Endothelial cell of umbilical vein (primary cell): ENCODE measurements around the gene CAPN12. TPM values are rescaled to one million over a fixed set of nuclear protein-coding genes. Genes with fewer than 3 reads are reported as not detected.
A peak's percentile ranks its signal among the peaks of the same experiment; 100 is the strongest.

Experiments
- BruUV-seq: library from RNA; stranded (reverse); fragments of 400-500 nt; replicated peaks from 2 replicates; lab custom pipeline; 2021; lab: Mats Ljungman, UMichigan
- CTCF ChIA-PET: fragments of 300-600, 350-600 bp; sonication (Branson Sonifier 250); formaldehyde crosslinking; loops from one replicate; lab custom pipeline; 2021; ENCODE audit warnings: antibody characterized with exemption, inconsistent platforms; lab: Charles Lee
- POLR2A ChIA-PET: fragments of 300-600, 350-600 bp; sonication (Branson Sonifier 250); formaldehyde crosslinking; loops from one replicate; lab custom pipeline; 2021; ENCODE audit warnings: antibody characterized with exemption, inconsistent platforms; lab: Charles Lee
- DNase-seq: peaks from one replicate; pipeline ENCODE4 v3.0.0-alpha.2; 2011; ENCODE audit warnings: low read depth, low spot score
- FAIRE-seq: peaks from 2 replicates; lab custom pipeline; 2011; peaks lifted over from hg19 to GRCh38; lab: Jason Lieb, UNC
- H2AFZ ChIP-seq: 2 replicates; pipeline ENCODE4 v1.6.0; 2012; ENCODE audit warnings: low read depth, low read length, control low read depth, inconsistent platforms
- H3K27ac ChIP-seq: 2 replicates; pipeline ENCODE4 v1.5.1; 2011; ENCODE audit warnings: low read depth, mild to moderate bottlenecking, control low read depth, low read length, moderate library complexity; ENCODE audit not compliant: insufficient read depth
- H3K27me3 ChIP-seq, 2 experiments: 2 replicates each; pipeline versions ENCODE4 v1.6.0 to v1.6.1; 2011; ENCODE audit warnings: low read length in 2 of 2, mixed read lengths in 1 of 2; ENCODE audit not compliant: control insufficient read depth in 2 of 2, insufficient read depth in 2 of 2
- H3K36me3 ChIP-seq, 2 experiments: 2 replicates in 1 of 2; 3 replicates in 1 of 2; pipeline ENCODE4 v1.5.1; 2011; ENCODE audit warnings: low read length in 2 of 2, mild to moderate bottlenecking in 1 of 2, moderate library complexity in 1 of 2; ENCODE audit not compliant: control insufficient read depth in 2 of 2, insufficient read depth in 2 of 2; ENCODE audit errors: extremely low read depth in 1 of 2
- H3K4me1 ChIP-seq: 3 replicates; pipeline ENCODE4 v1.5.1; 2011; ENCODE audit warnings: mild to moderate bottlenecking, low read length; ENCODE audit not compliant: control insufficient read depth, insufficient read depth; ENCODE audit errors: extremely low read depth
- H3K4me2 ChIP-seq: 2 replicates; pipeline ENCODE4 v1.6.1; 2011; ENCODE audit warnings: low read length, control low read depth, mixed read lengths; ENCODE audit not compliant: insufficient read depth
- H3K4me3 ChIP-seq, 3 experiments: fragments of 200-600 bp in 1 of 3; sonication (generic), shearing (Covaris generic) in 1 of 3; replicated peaks in 1 of 3; 2 replicates each; pipeline ENCODE4 v1.5.1; 2011 to 2016; ENCODE audit warnings: control low read depth in 3 of 3, low read length in 3 of 3, mild to moderate bottlenecking in 2 of 3, inconsistent platforms in 1 of 3, low read depth in 1 of 3, moderate library complexity in 1 of 3; ENCODE audit not compliant: insufficient read depth in 1 of 3
- H3K79me2 ChIP-seq: 2 replicates; pipeline ENCODE4 v1.6.0; 2012; ENCODE audit warnings: low read length, inconsistent platforms; ENCODE audit not compliant: control insufficient read depth, insufficient read depth
- H3K9ac ChIP-seq: replicated peaks from 2 replicates; pipeline ENCODE3; 2011; ENCODE audit warnings: low read length, control low read depth; ENCODE audit not compliant: insufficient read depth; ENCODE audit errors: extremely low read depth
- H3K9me1 ChIP-seq: replicated peaks from 3 replicates; pipeline ENCODE4 v1.6.0; 2011; ENCODE audit warnings: mild to moderate bottlenecking, low read length; ENCODE audit not compliant: control insufficient read depth, insufficient read depth; ENCODE audit errors: extremely low read depth
- H3K9me3 ChIP-seq: replicated peaks from 2 replicates; pipeline ENCODE4 v1.5.1; 2012; ENCODE audit warnings: low read length, inconsistent platforms; ENCODE audit not compliant: control insufficient read depth, insufficient read depth
- H4K20me1 ChIP-seq: replicated peaks from 2 replicates; pipeline ENCODE3; 2011; ENCODE audit warnings: mild to moderate bottlenecking, low read length; ENCODE audit not compliant: control insufficient read depth, insufficient read depth; ENCODE audit errors: extremely low read depth
- EZH2 ChIP-seq: IDR thresholded peaks from 2 replicates; pipeline ENCODE4 v1.6.1; 2012; ENCODE audit warnings: borderline replicate concordance, low read depth, mild to moderate bottlenecking, moderate library complexity, low read length, inconsistent platforms; ENCODE audit not compliant: severe bottlenecking
- FOS ChIP-seq: IDR thresholded peaks from 2 replicates; pipeline ENCODE4 v1.6.1; 2011; ENCODE audit warnings: mild to moderate bottlenecking, low read length, moderate library complexity, borderline replicate concordance; ENCODE audit not compliant: insufficient read depth
- GATA2 ChIP-seq: IDR thresholded peaks from 2 replicates; pipeline ENCODE4 v1.7.0; 2011; ENCODE audit warnings: low read depth, mild to moderate bottlenecking, moderate library complexity, mixed read lengths, low read length; ENCODE audit not compliant: insufficient read length, insufficient read depth
- JUN ChIP-seq: IDR thresholded peaks from 2 replicates; pipeline ENCODE4 v1.6.1; 2011; ENCODE audit warnings: borderline replicate concordance, low read depth; ENCODE audit not compliant: insufficient read length, insufficient read depth
- MYC ChIP-seq: IDR thresholded peaks from one replicate; pipeline ENCODE4 v1.6.1; 2011; ENCODE audit warnings: mild to moderate bottlenecking, low read depth, low read length
- dilution Hi-C: fragments of 300-500 bp; cut with MboI; formaldehyde crosslinking; loops from one replicate; pipeline ENCODE4 v1.15.0; 2019; ENCODE audit warnings: low sequenced_read_pairs; ENCODE audit not compliant: extremely low pct_ligation_motif_present
- intact Hi-C: fragments of 100-400 bp; cut with micrococcal nuclease; formaldehyde crosslinking; loops from one replicate; pipeline ENCODE4 v1.10.0; 2022
- polyA plus RNA-seq, 4 experiments: library from polyadenylated mRNA; depleted of rRNA in 3 of 4; stranded (reverse) in 3 of 4; unstranded in 1 of 4; fragments of >200 nt; gene quantifications; 2 replicates each; pipeline versions ENCODE4 v1.2.1 to v1.2.3, GENCODE V29; 2011 to 2012; ENCODE audit warnings: missing spikeins in 1 of 4
- total RNA-seq: library from RNA; stranded (reverse); gene quantifications from 2 replicates; pipeline ENCODE4 v1.2.3, GENCODE V29; 2021

The CAPN12 gene
- total and polyA plus RNA-seq, 2 donors (not counting 3 experiments of a cell fraction or from before 2014, with no cell fraction given): 0.35 TPM; not detected in 1

DNA sequence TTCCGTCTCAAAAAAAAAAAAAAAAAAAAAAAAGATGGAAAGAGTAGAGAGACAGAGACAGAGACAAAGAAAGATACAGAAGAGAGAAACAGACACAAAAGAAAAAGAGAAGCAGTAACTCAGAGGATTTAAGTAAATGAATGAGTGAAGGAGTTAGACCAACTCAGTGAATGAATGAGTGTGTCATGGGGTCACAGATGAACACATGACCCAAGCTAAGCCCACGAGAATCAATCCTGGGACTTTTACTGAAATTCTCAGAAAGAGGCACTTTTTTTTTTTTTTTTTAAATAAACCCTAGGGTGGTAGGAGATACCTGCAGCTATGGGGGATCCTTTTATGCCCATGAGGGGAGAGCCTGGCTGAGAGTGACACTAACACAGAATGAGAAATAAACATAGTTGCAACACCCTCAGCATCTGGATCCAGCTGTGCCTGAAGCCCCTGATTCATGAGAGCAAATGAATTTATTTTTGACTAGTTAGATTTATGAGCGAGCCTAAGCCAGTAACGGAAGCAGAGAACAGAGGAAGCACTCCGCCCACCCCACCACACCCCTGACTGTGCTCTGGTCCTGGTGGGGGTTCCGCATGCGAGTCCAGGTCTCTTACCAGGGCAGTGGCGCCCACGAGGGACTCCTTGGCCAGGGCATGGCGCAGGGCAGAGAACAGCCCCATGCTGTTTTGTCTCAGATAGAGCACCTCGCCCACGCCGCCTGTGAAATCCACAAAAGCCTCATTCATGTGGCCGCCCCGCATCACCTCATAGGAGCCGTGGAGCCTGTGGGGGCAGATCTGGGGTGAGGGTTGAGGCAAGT lies 4.6 kb downstream of the CAPN12 start:
- H3K4me2 ChIP-seq: no peak overlapping the region
- H3K36me3 ChIP-seq: no peaks in the 10 kb centered on the region
- no peak overlapping the region for H3K9ac ChIP-seq
- no peaks in the 10 kb centered on the region for H3K9me1 ChIP-seq
- H3K4me1 ChIP-seq: peaks cover 4% of the 10 kb centered on the region
- FAIRE-seq (no peak), DNase-seq (peak; percentile 1)
- no peak overlapping the region for H2AFZ ChIP-seq
- dilution Hi-C loops (no loop called here), intact Hi-C loops (loop anchor here (5.0 kb wide), 1 partner anchor 93 kb away; the partner anchor contains the start of gene ECH1)
- no peak overlapping the region for H3K27ac ChIP-seq
- no peaks in the 10 kb centered on the region for H4K20me1 ChIP-seq
- CTCF ChIA-PET: no interaction called here
- no peaks in the 10 kb centered on the region for H3K79me2 ChIP-seq
- no peak overlapping the region for H3K4me3 ChIP-seq
- no peak for TF ChIP-seq EZH2
- TF ChIP-seq GATA2: no peak
- no peak for TF ChIP-seq FOS
- no peak for TF ChIP-seq MYC
- TF ChIP-seq JUN: no peak
- POLR2A ChIA-PET: no interaction called here
- no peaks in the 10 kb centered on the region for H3K27me3 ChIP-seq
- BruUV-seq: no TSS peak
- no peaks in the 10 kb centered on the region for H3K9me3 ChIP-seq
